ENCODE data around the gene UGT1A6.

DNA sequence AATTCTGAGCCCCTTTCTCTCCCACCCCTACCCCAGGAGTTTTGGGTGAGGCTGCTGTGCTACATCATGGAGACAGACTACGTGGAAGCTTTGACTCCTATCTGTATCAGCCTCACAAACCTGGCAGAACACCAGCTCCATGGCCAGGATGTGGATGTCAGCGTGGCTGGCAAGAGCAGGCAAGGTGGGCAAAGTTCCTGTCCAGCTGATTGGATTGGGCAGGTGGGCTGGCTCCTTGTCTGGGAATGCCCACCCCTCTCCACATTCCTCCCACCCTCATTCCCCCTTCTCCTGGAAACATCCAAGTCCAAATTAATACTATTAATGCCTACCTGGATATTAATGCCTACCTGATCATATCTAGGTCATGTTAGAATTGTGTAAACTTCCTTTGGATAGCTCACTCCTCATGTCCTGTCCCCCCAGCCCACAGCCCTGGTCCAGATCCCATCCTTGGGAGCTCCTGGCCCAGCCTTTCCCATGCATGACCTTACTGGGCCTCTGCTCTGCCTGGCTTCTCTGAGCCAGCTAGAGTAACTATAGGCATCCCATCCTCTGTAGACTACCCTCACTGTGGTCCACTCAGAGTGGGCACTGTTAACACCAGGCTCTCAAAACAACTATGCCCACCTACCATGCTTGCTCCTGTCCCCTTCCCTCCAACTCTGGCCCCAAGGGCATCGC, 109.6 kb downstream of the UGT1A6 start:
- TF ChIP-seq, protein P1, sequence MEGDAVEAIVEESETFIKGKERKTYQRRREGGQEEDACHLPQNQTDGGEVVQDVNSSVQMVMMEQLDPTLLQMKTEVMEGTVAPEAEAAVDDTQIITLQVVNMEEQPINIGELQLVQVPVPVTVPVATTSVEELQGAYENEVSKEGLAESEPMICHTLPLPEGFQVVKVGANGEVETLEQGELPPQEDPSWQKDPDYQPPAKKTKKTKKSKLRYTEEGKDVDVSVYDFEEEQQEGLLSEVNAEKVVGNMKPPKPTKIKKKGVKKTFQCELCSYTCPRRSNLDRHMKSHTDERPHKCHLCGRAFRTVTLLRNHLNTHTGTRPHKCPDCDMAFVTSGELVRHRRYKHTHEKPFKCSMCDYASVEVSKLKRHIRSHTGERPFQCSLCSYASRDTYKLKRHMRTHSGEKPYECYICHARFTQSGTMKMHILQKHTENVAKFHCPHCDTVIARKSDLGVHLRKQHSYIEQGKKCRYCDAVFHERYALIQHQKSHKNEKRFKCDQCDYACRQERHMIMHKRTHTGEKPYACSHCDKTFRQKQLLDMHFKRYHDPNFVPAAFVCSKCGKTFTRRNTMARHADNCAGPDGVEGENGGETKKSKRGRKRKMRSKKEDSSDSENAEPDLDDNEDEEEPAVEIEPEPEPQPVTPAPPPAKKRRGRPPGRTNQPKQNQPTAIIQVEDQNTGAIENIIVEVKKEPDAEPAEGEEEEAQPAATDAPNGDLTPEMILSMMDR (IDR thresholded peaks at IDR 0.05) = no peak
- TF ChIP-seq, protein P2, sequence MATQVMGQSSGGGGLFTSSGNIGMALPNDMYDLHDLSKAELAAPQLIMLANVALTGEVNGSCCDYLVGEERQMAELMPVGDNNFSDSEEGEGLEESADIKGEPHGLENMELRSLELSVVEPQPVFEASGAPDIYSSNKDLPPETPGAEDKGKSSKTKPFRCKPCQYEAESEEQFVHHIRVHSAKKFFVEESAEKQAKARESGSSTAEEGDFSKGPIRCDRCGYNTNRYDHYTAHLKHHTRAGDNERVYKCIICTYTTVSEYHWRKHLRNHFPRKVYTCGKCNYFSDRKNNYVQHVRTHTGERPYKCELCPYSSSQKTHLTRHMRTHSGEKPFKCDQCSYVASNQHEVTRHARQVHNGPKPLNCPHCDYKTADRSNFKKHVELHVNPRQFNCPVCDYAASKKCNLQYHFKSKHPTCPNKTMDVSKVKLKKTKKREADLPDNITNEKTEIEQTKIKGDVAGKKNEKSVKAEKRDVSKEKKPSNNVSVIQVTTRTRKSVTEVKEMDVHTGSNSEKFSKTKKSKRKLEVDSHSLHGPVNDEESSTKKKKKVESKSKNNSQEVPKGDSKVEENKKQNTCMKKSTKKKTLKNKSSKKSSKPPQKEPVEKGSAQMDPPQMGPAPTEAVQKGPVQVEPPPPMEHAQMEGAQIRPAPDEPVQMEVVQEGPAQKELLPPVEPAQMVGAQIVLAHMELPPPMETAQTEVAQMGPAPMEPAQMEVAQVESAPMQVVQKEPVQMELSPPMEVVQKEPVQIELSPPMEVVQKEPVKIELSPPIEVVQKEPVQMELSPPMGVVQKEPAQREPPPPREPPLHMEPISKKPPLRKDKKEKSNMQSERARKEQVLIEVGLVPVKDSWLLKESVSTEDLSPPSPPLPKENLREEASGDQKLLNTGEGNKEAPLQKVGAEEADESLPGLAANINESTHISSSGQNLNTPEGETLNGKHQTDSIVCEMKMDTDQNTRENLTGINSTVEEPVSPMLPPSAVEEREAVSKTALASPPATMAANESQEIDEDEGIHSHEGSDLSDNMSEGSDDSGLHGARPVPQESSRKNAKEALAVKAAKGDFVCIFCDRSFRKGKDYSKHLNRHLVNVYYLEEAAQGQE (IDR thresholded peaks at IDR 0.05; ENCODE audit: low read depth, low read length) = no peak
- TF ChIP-seq, protein P3, sequence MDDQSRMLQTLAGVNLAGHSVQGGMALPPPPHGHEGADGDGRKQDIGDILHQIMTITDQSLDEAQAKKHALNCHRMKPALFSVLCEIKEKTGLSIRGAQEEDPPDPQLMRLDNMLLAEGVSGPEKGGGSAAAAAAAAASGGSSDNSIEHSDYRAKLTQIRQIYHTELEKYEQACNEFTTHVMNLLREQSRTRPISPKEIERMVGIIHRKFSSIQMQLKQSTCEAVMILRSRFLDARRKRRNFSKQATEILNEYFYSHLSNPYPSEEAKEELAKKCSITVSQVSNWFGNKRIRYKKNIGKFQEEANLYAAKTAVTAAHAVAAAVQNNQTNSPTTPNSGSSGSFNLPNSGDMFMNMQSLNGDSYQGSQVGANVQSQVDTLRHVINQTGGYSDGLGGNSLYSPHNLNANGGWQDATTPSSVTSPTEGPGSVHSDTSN (IDR thresholded peaks at IDR 0.05) = no peak
- TF ChIP-seq POLR2AphosphoS5 (IDR thresholded peaks at IDR 0.05; ENCODE audit: low read depth, low read length) (no peak), RAD21 (IDR thresholded peaks at IDR 0.05; ENCODE audit: low read length) (no peak), NRF1 (IDR thresholded peaks at IDR 0.05; ENCODE audit: low read depth, low read length) (no peak), ELF1 (IDR thresholded peaks at IDR 0.05) (no peak), EP300 (IDR thresholded peaks at IDR 0.05; ENCODE audit: borderline replicate concordance in 1 of 2, low read depth in 1 of 2, low read length in 1 of 2) (no peak)
- TF ChIP-seq, protein P4, sequence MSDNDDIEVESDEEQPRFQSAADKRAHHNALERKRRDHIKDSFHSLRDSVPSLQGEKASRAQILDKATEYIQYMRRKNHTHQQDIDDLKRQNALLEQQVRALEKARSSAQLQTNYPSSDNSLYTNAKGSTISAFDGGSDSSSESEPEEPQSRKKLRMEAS (IDR thresholded peaks at IDR 0.05; ENCODE audit: low read depth) = no peak

Measured in SK-N-SH (cell line).